ENCODE measurements around the gene AMN1. TPM values are rescaled to one million over a fixed set of nuclear protein-coding genes. Genes with fewer than 3 reads are reported as not detected.
"Not testable (repeated sequence)": the region's sequence is repeated elsewhere in the genome, so short reads cannot be mapped to it uniquely, and the experiment has no call there.

The AMN1 gene
- 11.5 TPM for total RNA-seq
- long read RNA-seq, partial matches to known transcripts, result 0 of 5 reads
- long read RNA-seq, other reads (novel, unspliced or antisense), result 4 of 5 reads

GRCh38 chr12:31728917-31729640 lies at the start of gene AMN1:
Gene AMN1, minus strand, starts transcription at chr12:31729021. Its CDS starts 13 bp downstream, at chr12:31729008.
- DNase-seq (ENCODE audit: missing footprints) (peak; percentile 100), ATAC-seq (peak; percentile 99)
- intact Hi-C loops (cut with DNase I), result loop anchor here (5.0 kb wide), 2 partner anchors 72 to 228 kb away; partner anchors contain the start of genes ETFBKMT and RESF1

- DNase-seq (ENCODE audit: missing footprints), result no peak
- ATAC-seq, result no peak
- intact Hi-C loops (cut with DNase I), result no loop called here
Measured at GRCh38 chr12:31773867-31774266, 45.0 kb upstream of the AMN1 start.

- ATAC-seq (no peak), DNase-seq (ENCODE audit: missing footprints) (no peak)
- intact Hi-C loops (cut with DNase I), result no loop called here
Measured at GRCh38 chr12:31773223-31773750, 44.5 kb upstream of the AMN1 start.

GRCh38 chr12:31772685-31773222 lies 43.9 kb upstream of the AMN1 start:
- DNase-seq (ENCODE audit: missing footprints) (no peak), ATAC-seq (no peak)
- intact Hi-C loops (cut with DNase I), result no loop called here

- intact Hi-C loops (cut with DNase I), result no loop called here
- DNase-seq (ENCODE audit: missing footprints) (no peak), ATAC-seq (no peak)
Measured at GRCh38 chr12:31772186-31772585, 43.4 kb upstream of the AMN1 start.

- intact Hi-C loops (cut with DNase I), result no loop called here
- no peak for ATAC-seq
- DNase-seq (ENCODE audit: missing footprints), result no peak
Measured at GRCh38 chr12:31768046-31768445, 39.2 kb upstream of the AMN1 start.

- ATAC-seq, result no peak
- DNase-seq (ENCODE audit: missing footprints), result no peak
- intact Hi-C loops (cut with DNase I), result no loop called here
Measured at GRCh38 chr12:31765931-31766330, 37.1 kb upstream of the AMN1 start.

GRCh38 chr12:31759632-31760459 lies 31.0 kb upstream of the AMN1 start:
- DNase-seq (ENCODE audit: missing footprints) (no peak), ATAC-seq (no peak)
- intact Hi-C loops (cut with DNase I), result no loop called here

- intact Hi-C loops (cut with DNase I); ATAC-seq; DNase-seq (ENCODE audit: missing footprints): not testable (repeated sequence)
Measured at GRCh38 chr12:31758297-31758696, 29.5 kb upstream of the AMN1 start.

- intact Hi-C loops (cut with DNase I), result no loop called here
- DNase-seq (ENCODE audit: missing footprints) (no peak), ATAC-seq (no peak)
Measured at GRCh38 chr12:31756977-31757420, 28.2 kb upstream of the AMN1 start.

GRCh38 chr12:31752450-31752849 lies 23.6 kb upstream of the AMN1 start:
- ATAC-seq (peak; percentile 28), DNase-seq (ENCODE audit: missing footprints) (no peak)
- intact Hi-C loops (cut with DNase I), result no loop called here

- intact Hi-C loops (cut with DNase I), result no loop called here
- ATAC-seq, result no peak
- no peak for DNase-seq (ENCODE audit: missing footprints)
Measured at GRCh38 chr12:31751085-31751484, 22.3 kb upstream of the AMN1 start.

- DNase-seq (ENCODE audit: missing footprints), result no peak
- ATAC-seq, result no peak
- intact Hi-C loops (cut with DNase I), result no loop called here
Measured at GRCh38 chr12:31750747-31751039, 21.9 kb upstream of the AMN1 start.

- DNase-seq (ENCODE audit: missing footprints), result no peak
- peak; percentile 44 for ATAC-seq
- intact Hi-C loops (cut with DNase I), result no loop called here
Measured at GRCh38 chr12:31749024-31749704, 20.3 kb upstream of the AMN1 start.

- ATAC-seq, result no peak
- DNase-seq (ENCODE audit: missing footprints), result no peak
- intact Hi-C loops (cut with DNase I), result no loop called here
Measured at GRCh38 chr12:31745242-31745641, 16.4 kb upstream of the AMN1 start.

GRCh38 chr12:31744363-31744762 lies 15.5 kb upstream of the AMN1 start:
- ATAC-seq; intact Hi-C loops (cut with DNase I); DNase-seq (ENCODE audit: missing footprints): not testable (repeated sequence)

GRCh38 chr12:31742891-31743290 lies 14.1 kb upstream of the AMN1 start:
- intact Hi-C loops (cut with DNase I), result no loop called here
- ATAC-seq, result no peak
- no peak for DNase-seq (ENCODE audit: missing footprints)

GRCh38 chr12:31740628-31741027 lies 11.8 kb upstream of the AMN1 start:
- ATAC-seq, result no peak
- intact Hi-C loops (cut with DNase I), result no loop called here
- no peak for DNase-seq (ENCODE audit: missing footprints)

- DNase-seq (ENCODE audit: missing footprints) (no peak), ATAC-seq (no peak)
- intact Hi-C loops (cut with DNase I), result no loop called here
Measured at GRCh38 chr12:31737763-31738162, 8.9 kb upstream of the AMN1 start.
